Measurements from ENCODE around the gene UPK3BL1.
A peak's percentile ranks its signal among the peaks of the same experiment; 100 is the strongest.
"Not testable (repeated sequence)": the region's sequence is repeated elsewhere in the genome, so short reads cannot be mapped to it uniquely, and the experiment has no call there.

UPK3BL1 gene

DNA sequence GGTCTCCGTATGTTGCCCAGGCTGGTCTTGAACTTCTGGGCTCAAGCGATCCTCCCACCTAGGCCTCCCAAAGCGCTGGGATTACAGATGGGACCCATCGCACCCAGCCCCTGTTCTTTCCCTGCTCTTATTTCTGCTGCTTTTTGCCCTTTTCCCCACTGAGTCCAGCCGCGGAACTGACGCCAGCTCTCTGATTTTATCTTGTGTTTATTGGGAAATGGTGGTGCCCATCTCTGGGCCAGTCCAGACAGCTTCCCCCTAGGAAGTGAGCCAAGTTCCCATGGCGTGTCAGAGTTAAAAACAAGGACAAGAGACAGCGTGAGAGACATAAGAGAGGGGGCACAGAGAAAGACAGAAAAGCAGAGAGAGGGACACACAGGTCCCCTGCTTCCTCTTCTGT is 12.0 kb downstream of the UPK3BL1 start:
- not testable (repeated sequence) for DNase-seq (ENCODE audit: low read depth in 1 of 2, low spot score in 1 of 2)

DNA sequence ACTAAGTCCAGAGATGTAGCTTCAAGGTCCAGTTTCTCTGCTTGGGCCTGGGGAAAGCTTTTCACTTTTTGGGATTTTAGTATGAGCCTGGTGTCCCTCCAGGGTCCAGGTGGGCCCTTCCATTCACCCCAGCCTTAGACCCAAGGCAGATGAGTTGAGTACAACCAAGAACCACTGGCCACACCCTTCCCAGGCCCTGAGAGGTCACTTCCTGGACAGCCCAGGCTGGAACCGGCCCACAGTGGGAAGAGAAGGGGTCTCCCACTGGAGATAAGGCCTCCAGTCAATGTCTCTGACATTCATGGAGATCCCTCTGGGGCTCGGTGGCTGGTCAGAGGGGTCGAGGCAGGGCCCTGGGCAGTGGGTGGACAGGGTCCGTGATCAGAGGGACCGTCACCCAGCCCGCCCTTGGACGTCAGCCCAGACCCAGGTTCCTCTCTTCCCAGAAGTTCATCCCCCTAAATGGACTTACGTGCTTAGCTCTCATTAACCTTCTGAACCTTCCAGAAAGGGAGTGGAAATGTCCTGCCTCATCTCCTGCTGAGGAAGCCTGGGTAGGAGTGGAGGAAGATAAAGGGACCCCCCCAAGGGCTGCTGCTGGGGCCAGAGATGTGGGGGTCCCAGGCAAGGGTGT is 15.2 kb downstream of the UPK3BL1 start:
- DNase-seq (ENCODE audit: low read depth in 1 of 2, low spot score in 1 of 2): not testable (repeated sequence)

DNA sequence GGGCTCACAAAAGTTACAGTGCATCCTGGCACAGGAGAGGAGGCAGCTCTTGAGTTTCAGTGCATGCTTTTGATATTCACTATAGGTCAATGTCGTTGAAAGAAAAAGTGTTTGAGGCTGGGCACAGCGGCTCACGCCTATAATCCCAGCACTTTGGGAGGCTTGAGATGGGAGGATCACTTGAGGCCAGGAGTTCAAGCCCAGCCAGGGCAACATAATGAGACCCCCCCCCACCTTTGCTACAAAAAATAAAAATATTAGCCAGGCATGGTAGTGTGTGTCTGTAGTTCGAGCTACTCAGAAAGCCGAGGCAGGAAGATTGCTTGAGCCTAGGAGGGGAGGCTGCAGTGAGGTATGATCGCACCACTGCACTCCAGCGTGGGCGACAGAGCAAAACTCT is 24.5 kb downstream of the UPK3BL1 start:
- not testable (repeated sequence) for DNase-seq (ENCODE audit: low read depth in 1 of 2, low spot score in 1 of 2)

DNA sequence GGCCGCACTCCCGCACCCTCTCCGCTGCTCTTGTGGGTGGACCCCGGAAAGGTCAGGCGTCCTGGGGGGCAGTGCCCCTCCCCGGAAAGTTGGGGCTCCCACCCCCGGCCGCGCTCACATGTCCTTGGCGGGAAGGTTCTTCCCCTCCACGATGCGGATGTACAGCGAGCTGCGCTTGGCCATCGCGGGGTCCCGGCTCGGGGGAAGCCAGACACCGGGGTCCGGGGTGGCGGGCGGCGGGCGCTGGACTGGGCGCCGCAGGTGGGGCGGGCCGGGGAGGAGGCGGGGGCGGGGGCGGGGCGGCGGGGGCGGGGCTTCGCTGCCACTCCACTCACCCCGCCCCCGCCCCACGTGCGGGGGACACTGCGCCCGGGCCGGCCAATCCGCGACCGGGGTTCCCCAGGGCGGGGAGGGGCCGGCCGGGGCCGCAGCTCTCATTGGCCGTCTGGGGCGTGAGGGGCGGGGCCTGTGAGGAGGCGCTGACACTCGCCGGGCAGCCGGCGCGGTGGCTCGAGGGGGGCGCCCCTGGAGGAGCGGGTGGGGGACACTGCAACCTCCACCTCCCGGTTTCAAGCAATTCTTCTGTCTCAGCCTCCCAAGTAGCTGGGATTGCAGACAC is 26.0 kb downstream of the UPK3BL1 start, which contains the start of gene RASA4:
RASA4 (minus strand) TSS at position 250 of the 619 bp plus-strand sequence; CDS start at position 183, 67 bp downstream.
- DNase-seq (ENCODE audit: low read depth in 1 of 2, low spot score in 1 of 2): peak in 1 of 2 donors; percentile 21

DNA sequence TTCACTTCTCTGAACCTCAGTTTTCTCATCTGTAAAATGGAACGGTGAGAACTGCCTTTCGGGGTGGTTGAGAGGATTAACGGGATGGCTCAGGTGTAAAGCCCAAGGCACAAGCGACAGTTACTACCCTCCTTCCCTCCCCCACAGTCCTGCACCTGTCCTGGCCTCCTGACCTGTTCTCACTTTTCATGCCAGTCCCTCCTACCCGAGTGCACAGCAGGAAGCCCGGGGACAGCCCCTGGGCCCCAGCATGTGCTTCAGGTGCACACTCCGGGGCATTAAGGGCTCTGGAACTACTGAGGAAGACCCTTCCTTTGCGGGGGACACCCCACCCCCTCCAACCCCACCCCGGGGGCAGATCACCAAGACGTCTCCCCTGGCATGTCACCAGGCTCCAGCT is 26.7 kb downstream of the UPK3BL1 start:
- DNase-seq (ENCODE audit: low read depth in 1 of 2, low spot score in 1 of 2): not testable (repeated sequence)

DNA sequence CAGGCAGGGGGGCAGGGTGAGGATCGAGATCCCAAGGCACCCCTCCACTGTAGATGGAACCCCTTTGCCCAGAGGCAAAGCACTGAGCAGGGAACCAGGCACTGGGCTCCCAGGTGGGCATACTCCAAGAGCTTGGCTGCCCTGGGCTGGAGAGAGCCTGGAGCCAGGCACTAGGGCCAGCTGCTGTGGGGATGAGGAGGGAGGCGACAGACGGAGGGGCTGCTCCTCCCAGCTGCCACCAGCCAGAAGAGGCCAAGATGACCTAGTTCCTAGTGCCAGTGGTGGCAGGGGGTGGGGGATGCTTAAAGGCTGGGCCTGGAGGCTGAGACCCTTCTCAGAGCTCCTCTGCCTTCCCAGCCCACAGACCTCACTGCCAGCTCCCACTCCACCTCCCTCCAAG is 27.7 kb downstream of the UPK3BL1 start:
- not testable (repeated sequence) for DNase-seq (ENCODE audit: low read depth in 1 of 2, low spot score in 1 of 2)

DNA sequence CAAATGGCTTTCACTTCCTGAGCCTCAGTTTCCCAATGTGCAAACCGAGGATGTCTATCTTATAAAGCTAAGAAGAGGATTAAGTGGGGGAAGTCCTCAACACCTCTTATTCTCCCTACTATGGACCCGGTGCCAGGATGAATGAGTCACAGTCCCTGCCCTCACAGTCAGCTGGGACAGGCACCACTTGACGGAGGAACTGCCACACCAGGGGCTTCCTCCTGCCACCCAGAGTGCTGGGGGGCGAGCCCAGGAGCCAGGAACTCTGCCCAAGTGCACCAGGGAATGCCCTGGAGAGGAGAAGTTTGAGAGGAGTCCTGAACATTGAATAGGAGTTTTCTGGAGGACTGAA is 28.3 kb downstream of the UPK3BL1 start:
- not testable (repeated sequence) for DNase-seq (ENCODE audit: low read depth in 1 of 2, low spot score in 1 of 2)

DNA sequence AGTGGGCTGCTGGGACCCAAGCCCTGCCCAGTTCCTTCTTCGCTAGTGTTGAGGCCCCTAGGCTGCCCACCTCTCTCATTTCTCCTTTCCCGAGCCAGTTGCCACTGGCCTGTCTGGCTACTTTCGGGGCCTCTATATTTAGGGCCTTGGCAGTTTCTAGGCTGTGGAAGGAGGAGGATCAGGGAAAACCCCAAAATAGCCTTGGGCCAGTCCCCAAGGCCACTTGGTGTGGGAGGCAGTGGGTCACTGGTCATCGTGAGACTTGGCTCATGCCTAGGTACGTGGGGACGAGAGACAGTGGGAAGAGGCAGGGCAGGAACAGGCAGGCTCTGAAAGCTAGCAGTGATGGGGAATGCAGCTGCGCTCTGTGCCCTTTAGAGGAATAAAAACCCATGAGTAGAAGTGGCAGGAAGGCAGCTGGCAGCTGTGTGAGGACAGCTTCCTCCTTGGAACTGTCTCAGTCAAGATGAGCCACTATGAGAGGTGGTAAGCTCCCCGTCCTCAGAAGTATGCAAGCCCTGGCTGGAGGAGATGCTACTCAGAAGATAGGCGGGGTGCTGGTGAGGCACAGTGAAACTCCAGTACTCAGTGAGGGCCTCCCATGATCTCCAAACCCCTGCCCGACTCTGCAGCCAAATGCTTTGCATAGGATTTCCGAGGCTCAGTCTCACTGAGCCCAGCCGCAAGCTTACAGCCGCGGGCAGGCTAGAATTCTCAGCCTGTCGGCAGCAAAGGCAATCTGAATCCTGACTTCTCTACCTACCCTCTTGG is 28.8 kb downstream of the UPK3BL1 start:
- DNase-seq (ENCODE audit: low read depth in 1 of 2, low spot score in 1 of 2): not testable (repeated sequence)

DNA sequence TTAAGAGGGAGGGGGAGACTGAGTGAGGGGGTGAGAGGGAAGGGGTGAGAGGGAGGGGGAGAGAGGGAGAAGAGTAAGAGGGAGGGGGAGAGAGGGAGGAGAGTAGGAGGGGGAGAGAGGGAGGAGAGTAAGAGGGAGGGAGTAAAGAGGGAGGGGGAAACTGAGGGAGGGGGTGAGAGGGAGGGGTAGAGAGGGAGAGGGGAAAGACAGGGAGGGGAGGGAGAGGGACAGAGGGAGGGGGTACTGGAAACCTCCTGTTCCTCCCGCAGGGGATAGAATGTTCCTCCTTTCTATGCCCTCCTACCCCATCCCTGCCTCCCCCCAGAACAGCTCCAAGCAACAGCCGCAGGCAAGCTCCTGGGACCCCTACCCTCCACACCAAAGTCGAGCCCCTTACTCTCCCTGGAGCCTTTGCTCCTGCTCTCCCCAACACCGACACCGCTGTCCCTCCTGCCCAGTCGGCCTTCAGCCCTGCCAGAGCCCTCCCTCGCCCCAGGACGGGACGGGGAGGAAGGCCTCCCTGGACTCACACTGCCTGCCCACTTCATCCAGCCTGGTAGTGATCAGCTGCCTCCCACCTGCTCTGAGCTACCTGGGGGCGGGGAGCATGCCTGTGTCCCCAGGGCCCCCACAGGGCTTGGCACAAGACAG is 30.8 kb downstream of the UPK3BL1 start:
- DNase-seq (ENCODE audit: low read depth in 1 of 2, low spot score in 1 of 2): not testable (repeated sequence)

DNA sequence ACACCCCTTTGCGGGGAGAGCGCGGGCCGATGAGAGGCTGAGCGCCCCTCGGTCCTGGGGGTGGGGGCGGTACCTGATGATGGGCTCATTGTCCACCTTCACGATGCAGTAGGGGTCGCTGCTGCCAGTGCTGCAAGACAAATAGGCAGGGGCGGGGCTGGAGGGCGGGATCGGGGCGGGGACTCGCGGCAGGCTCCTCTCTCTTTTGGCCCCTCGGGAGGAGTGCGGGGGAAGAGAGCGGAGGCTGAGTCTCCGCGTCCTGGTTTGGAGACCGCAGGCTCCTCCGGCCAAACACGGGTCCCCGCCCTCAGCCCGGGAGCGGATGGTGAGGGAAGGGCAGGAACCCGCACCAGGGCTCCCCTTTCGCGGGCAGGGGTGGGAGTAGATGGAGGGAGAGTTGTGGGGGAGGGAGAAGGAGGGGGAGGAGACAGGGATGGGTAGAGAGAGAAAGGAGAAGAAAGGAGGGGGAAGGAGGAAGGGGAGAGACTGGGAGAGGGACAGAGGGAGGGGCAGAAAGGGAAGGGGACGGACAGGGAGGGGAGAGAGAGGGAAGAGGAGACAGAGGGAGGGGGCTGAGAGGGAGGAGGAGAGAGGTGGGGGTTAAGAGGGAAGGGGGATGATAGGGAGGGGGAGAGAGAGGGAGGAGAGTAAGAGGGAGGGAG is 31.4 kb downstream of the UPK3BL1 start:
- DNase-seq (ENCODE audit: low read depth in 1 of 2, low spot score in 1 of 2): not testable (repeated sequence)

DNA sequence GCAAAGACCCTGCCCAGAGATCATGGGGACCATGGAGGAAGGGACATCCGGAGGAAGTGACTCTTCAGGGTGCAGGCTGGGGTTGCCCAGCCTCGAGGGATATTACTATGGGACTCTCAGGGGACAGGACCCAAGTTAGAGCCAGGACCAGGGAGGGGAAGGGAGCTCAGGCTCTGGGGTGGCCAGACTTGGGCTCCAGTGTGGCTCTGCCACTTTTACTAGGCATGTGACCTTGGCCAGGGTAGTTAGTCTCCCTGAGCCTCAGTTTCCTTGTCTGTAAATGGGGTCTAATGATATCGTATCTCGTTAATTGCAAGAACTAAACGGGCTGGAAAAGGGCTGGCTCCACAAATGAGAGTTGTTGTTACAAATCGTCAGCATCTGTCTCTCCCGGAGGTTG is 32.1 kb downstream of the UPK3BL1 start:
- DNase-seq (ENCODE audit: low read depth in 1 of 2, low spot score in 1 of 2): not testable (repeated sequence)

DNA sequence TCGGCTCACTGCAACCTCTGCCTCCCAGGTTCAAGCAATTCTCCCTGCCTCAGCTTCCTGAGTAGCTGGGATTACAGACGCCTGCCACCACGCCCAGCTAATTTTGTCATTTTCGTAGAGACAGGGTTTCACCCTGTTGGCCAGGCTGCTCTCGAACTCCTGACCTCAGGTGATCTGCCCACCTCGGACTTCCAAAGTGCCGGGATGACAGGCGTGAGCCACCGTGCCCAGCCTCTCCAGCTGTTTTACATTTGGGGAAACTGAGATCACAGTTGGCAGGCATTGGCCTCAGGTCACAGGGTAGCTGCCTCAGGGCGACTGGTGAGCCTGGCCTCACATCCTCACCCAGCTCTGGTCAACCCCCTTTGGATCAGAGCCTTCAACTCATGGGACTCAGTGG is 32.9 kb downstream of the UPK3BL1 start:
- DNase-seq (ENCODE audit: low read depth in 1 of 2, low spot score in 1 of 2): not testable (repeated sequence)

DNA sequence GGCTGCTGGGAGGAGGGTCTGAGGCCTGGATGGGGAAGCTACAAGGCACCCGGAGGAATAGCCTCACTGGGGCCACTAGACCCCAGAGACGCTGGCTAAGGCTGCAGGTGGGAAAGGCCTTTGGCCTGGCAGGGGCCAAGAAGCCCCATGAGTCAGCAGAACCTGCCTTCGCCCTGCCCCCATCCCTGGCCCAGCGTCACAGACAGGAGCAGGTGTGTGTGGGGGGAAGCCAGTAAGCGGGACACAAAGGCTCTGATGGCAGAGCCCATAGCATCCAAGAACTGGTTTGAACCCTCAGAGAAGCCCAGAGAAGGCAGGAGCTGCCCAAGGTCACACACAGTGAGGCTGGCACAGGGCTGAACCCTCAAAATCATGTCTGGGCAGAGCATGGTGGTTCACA is 35.7 kb downstream of the UPK3BL1 start:
- not testable (repeated sequence) for DNase-seq (ENCODE audit: low read depth in 1 of 2, low spot score in 1 of 2)

DNA sequence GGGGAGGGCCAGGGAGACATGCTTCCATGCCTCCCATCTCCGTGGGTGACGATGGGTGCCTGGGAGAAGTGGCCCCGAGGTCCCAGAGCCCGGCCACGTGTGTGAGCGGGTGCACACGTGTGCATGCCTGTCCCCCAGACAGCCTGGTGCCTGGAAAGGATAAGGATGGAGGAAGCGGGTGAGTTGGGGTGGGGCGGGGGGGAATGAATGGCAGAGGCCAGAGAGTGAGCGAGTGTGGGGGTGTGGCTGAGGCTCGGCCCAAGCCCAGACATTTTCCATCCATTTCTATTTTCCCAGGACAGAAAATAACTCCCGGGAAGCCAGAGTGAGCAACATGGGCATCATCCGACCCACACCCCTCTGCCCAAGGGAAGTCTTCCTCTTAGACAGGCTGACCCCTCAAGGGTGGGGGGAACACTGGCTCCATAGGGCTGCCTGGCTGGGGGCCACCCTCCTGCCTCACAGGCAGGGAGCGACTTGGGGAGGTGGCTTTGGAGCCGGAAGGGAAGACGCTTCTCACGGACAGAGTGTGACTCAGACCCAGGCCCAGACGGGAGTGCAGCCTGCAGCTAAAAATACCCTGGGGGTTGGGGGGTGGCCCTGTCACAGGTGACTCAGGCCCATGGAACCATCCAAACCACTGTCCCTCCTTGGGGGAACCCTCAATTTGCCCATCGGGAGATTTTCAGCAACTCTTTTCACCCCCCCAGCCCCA is 38.0 kb downstream of the UPK3BL1 start:
- not testable (repeated sequence) for DNase-seq (ENCODE audit: low read depth in 1 of 2, low spot score in 1 of 2)

DNA sequence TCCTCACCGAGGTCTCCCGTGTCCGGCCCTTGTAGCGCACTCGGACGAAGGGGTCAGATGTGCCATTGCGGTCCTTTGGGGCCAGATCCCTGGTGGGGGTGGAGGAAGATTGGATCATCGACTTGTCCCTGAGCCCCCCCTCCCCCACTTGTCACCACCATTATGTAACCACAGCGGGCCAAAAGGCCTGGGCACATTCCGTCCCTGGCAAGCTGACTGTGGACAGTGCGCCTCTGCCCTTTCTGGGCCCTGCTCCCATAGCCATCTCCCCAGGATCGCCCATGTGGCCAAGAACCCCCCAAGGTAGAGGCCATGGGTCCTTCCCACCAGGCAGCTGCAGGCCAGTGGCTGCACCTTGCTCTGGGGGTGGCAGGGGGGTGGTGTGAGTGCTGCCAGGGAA is 40.3 kb downstream of the UPK3BL1 start:
- not testable (repeated sequence) for DNase-seq (ENCODE audit: low read depth in 1 of 2, low spot score in 1 of 2)

DNA sequence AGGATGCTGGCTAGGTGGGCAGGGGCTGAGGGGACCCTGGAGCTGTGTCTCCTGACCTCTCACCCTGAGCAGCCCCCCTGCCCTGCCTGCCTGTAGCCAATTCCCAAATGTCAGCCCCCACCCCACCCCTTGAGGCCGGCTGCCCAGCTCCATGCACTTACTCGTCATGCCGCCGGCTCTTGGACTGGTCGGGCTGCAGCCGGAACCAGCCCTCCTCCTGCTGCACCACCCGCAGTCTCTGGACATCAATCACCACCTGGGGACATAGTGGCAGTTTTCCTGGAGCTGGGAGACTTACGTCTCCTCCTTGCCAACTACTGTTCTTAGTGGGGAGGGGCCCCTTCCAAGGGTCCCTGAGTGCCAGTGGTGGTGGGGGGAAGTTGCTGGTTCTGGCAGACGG is 42.9 kb downstream of the UPK3BL1 start:
- not testable (repeated sequence) for DNase-seq (ENCODE audit: low read depth in 1 of 2, low spot score in 1 of 2)

DNA sequence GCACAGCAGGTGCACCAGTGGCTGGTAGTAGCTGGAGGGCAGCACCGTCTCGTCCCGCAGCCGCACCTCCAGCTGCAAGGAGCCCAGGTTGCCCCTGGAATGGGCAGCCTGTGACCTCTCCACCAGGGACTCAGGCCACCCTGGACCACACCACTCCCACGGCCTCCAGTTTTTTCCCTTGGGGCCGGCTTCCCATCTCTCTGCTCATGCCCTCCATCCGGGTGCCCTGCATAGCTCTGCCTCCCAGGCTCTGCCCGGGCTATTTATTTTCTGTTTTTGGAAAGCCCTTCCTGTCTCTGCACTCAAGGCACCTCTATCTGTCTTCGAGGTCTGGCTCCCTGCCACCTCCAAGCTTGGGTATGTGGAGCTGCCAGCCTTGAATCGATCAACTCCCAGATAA is 46.6 kb downstream of the UPK3BL1 start:
- DNase-seq (ENCODE audit: low read depth in 1 of 2, low spot score in 1 of 2): not testable (repeated sequence)

DNA sequence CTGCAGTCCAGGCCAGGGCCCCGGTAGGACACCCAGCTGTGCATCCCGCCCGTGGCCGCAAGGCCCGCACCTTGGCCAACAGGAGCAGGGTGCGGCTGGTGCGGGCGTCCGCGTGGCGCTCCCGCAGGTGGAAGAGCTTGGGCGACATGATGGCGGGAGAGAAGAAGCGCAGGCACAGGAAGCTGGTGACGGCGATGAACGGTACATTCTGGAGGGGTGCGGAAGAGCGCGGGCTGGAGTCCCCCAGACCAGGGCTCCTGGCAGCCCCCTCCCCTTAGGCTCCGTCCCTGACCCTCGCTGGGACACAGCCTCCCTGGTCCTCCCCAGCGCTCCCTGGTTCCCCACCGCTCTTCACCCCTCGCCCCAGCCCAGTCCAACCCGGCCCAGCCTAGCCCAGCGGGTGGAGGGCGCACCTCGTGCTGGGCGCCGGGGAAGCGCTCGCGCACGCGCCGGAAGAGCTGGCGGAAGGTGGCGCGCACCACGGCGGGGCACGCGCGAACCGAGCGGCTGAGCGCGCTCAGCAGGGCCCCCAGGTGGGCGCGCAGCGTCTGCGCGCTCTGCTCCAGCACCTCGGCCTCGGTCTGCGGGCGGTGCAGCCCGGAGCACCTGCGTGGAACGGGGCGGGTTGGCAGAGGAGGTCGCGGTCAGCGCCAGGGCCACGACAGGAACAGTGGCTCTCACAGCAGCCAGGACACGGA is 48.8 kb downstream of the UPK3BL1 start:
- not testable (repeated sequence) for DNase-seq (ENCODE audit: low read depth in 1 of 2, low spot score in 1 of 2)

DNA sequence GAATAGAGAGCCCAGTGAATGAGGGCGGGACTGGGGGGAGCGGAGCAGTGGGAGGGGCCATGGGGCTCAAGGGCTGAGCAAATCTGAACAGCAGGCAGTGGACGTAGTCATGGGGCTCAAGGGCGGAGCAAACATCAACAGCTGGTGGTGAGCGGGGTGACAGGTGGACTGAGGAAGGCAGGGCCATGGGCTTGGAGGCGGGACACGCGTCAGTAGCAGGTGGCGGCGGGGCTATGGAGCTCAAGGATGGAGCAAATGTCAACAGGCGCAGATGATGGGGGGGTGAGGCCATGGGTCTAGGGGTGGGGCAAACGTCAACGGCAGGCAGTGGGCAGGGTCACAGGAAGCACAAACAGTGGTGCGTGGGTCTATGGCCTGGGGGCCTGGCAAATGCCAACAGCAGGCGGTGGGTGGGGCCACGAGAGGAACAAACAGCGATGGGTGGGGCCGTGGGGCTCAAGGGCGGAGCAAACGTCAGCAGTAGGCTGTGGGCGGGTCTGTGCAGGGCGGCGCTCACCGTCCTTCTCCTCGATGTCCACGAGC is 50.0 kb downstream of the UPK3BL1 start:
- DNase-seq (ENCODE audit: low read depth in 1 of 2, low spot score in 1 of 2): not testable (repeated sequence)

All from stimulated activated CD4-positive, alpha-beta T cell treated with anti-CD3 and anti-CD28 coated beads, Interleukin-15, amount 100 ng/mL, for 1 hour (primary cell).